Esophagus squamous epithelium (tissue), 4 donors: Measurements from ENCODE around the gene PHACTR3.

Source experiments
- POLR2A ChIP-seq, 4 donors: fragments of 450-650 bp; IDR thresholded peaks; one replicate each; pipeline ENCODE4 v1.6.1; 2017; ENCODE audit warnings: antibody characterized with exemption in 4 of 4, mild to moderate bottlenecking in 4 of 4, moderate library complexity in 3 of 4
- TF ChIP-seq, protein P1 (sequence below), 6 experiments: fragments of 450-650 bp in 4 of 6; fragments of 200-600 bp in 2 of 6; sonication (generic) in 2 of 6; IDR thresholded peaks; one replicate each; pipeline ENCODE4 v1.5.1; 2016 to 2019; ENCODE audit warnings: antibody characterized with exemption in 6 of 6, mild to moderate bottlenecking in 4 of 6, moderate library complexity in 4 of 6

DNA sequence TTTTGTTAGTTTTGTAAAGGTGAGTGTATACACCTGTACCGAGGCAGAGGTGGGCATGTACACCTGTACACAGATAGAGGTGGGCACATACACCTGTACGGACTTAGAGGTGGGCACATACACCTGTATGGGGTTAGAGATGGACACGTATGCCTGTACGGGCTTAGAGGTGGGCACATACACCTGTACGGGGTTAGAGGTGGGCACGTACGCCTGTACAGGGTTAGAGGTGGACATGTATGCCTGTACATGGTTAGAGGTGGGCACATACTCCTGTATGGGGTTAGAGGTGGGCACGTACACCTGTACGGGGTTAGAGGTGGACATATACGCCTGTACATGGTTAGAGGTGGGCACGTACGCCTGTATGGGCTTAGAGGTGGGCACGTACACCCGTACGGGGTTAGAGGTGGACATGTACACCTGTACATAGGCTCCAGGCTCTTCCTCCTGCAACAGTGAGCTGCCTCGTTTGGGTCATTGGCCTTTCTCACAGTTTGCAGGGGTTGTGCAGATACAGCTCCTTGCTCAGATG, 63.7 kb downstream of the PHACTR3 start:
- TF ChIP-seq, protein P1, sequence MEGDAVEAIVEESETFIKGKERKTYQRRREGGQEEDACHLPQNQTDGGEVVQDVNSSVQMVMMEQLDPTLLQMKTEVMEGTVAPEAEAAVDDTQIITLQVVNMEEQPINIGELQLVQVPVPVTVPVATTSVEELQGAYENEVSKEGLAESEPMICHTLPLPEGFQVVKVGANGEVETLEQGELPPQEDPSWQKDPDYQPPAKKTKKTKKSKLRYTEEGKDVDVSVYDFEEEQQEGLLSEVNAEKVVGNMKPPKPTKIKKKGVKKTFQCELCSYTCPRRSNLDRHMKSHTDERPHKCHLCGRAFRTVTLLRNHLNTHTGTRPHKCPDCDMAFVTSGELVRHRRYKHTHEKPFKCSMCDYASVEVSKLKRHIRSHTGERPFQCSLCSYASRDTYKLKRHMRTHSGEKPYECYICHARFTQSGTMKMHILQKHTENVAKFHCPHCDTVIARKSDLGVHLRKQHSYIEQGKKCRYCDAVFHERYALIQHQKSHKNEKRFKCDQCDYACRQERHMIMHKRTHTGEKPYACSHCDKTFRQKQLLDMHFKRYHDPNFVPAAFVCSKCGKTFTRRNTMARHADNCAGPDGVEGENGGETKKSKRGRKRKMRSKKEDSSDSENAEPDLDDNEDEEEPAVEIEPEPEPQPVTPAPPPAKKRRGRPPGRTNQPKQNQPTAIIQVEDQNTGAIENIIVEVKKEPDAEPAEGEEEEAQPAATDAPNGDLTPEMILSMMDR (IDR thresholded peaks at IDR 0.05) = no peak
- no peak for TF ChIP-seq POLR2A (IDR thresholded peaks at IDR 0.05)
